Stimulated activated CD4-positive, alpha-beta T cell treated with anti-CD3 and anti-CD28 coated beads, Interleukin-2, amount 100 ng/mL, for 48 hours (primary cell): Measurements from ENCODE around the gene GAS7.

Source experiments
- DNase-seq, 2 donors: peaks; one replicate each; pipeline ENCODE4 v3.0.0-alpha.2; 2020

The GAS7 gene

DNA sequence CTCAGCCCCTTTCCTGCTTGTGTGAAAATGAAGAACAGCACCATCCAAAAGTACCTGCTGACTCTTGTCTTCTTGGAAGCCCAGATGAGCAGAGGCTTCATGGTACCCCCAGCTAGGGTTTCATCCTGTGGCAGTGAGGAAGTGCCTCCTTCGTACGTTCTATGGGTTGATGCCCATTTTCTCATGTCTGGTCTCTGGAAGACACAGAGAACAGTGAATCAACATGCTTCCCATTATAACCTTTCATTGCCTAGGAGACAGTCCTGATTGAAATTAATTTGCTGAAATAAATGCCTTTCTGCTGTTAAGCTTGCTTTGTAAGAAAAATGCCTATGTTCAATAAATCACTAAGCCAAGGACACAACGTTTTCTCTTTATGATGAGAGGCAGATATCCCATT, 329.9 kb downstream of the GAS7 start:
- DNase-seq: no peak

DNA sequence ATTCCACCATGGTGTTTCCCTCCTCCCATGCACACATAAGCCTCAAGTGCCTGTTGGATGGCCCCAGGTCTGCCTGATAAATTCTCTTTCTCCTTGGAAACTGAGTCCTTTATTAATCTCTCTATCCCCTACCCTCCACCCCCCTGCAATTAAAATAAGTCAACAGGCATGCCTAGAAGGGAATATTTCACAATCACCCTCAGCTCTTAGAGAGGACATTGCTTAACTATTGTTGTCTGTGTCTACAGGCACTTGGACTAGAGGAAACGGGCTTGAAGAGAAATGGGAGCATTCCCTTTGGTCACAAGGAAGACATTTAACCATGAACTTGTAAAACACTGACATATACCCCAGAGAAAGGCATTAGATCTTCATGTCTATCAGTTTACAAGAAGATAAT, 332.8 kb downstream of the GAS7 start:
- no peak for DNase-seq

DNA sequence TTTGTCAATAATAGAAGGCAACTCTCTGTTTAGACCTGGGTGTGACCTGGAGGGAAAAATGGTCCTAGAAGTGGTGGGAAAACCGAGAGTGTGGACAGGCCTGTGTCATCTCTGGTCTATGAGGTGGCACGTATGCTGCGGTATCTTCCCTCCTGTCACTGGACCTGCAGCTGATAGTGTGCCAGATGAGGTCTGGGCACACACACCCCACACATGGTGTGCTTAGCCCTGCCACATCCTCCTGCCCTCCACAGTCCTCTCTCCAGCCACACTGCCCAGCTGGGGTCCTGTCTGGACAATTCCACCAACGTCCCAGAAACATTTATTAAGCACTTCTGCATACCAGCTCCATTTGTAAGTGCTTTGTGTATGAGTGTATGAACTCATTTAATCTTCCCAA, 335.5 kb downstream of the GAS7 start:
- no peak for DNase-seq

- DNase-seq: no peak
Observed at GRCh38 chr17:9862220-9862619, 336.2 kb downstream of the GAS7 start.

DNA sequence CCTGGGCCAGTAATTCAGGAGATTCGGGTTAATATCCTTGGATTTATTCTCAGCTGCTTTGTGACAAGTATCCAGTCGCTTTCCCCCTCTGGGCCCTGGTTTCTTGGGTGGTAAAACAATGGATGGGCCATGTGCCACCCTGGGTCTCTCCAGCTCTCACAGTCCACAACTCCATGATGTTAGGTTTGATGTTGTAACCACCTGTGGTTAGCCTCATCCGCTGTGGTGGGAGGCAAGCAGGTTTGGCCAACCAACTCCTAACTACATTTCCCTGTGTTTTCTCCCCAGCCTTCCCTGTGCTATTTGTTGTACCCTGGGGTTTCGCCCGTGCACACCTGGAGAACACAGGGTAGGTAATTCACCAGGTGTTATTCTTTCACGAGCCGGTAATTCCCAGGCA, 337.6 kb downstream of the GAS7 start:
- no peak for DNase-seq
